HCT116 (cell line): Measurements from ENCODE around the gene ZEB2. TPM values are rescaled to one million over a fixed set of nuclear protein-coding genes. Genes with fewer than 3 reads are reported as not detected.

Source experiments
- ATAC-seq: fragments of 200-7000 bp; cut with Tn5 transposase; 2 replicates; pipeline ENCODE4 v1.9.1; 2020; ENCODE audit warnings: mild to moderate bottlenecking, moderate library complexity
- BruUV-seq: library from RNA; stranded (reverse); fragments of 400-500 nt; replicated peaks from 2 replicates; lab custom pipeline; 2021; lab: Mats Ljungman, UMichigan
- CTCF ChIA-PET: fragments of 300-600 bp; sonication (Branson Sonifier 250); formaldehyde crosslinking; loops from one replicate; lab custom pipeline; 2021; ENCODE audit warnings: antibody characterized with exemption; lab: Charles Lee
- POLR2A ChIA-PET: fragments of 300-600, 350-600 bp; sonication (Branson Sonifier 250); formaldehyde crosslinking; loops from one replicate; lab custom pipeline; 2021; ENCODE audit warnings: antibody characterized with exemption; lab: Charles Lee
- RAD21 ChIA-PET, 2 experiments: fragments of 300-600 bp; sonication (Branson Sonifier 250); formaldehyde crosslinking; loops; one replicate each; lab custom pipeline; 2023; ENCODE audit warnings: low total read pairs in 2 of 2; ENCODE audit not compliant: uncharacterized antibody in 2 of 2, unreplicated experiment in 2 of 2, low non-redundant PET in 1 of 2; lab: Charles Lee
- DNase-seq: peaks from one replicate; pipeline ENCODE4 v3.0.0-alpha.2; 2010; ENCODE audit warnings: low read depth, low spot score
- H2AFZ ChIP-seq: fragments of 200-600 bp; shearing (Covaris generic), sonication (generic); 2 replicates; pipeline ENCODE4 v1.6.1; 2017; ENCODE audit warnings: low read depth, mixed run types, mixed read lengths, antibody characterized with exemption, low read length; ENCODE audit not compliant: poor library complexity, severe bottlenecking
- H3K27ac ChIP-seq: 2 replicates; pipeline ENCODE4 v1.5.1; 2012; ENCODE audit warnings: low read depth, low read length
- H3K27me3 ChIP-seq: fragments of 200-600 bp; sonication (generic); 2 replicates; pipeline ENCODE4 v1.6.1; 2016; ENCODE audit warnings: mixed run types, low read length, mixed read lengths; ENCODE audit not compliant: insufficient read depth
- H3K36me3 ChIP-seq, 2 experiments: fragments of 200-500 bp in 1 of 2; fragments of 200-600 bp in 1 of 2; sonication (Bioruptor generic) in 1 of 2; sonication (generic) in 1 of 2; 2 replicates each; pipeline versions ENCODE4 v1.5.1 to v1.6.1; 2014 to 2016; ENCODE audit warnings: low read length in 2 of 2, inconsistent platforms in 1 of 2, mixed read lengths in 1 of 2, mixed run types in 1 of 2; ENCODE audit not compliant: insufficient read depth in 2 of 2, control insufficient read depth in 1 of 2
- H3K4me1 ChIP-seq, 2 experiments: fragments of 200-600 bp in 1 of 2; sonication (generic) in 1 of 2; 2 replicates each; pipeline versions ENCODE4 v1.5.1 to v1.6.1; 2012 to 2017; ENCODE audit warnings: low read length in 2 of 2, inconsistent platforms in 1 of 2, mild to moderate bottlenecking in 1 of 2, mixed read lengths in 1 of 2, mixed run types in 1 of 2, moderate library complexity in 1 of 2; ENCODE audit not compliant: insufficient read depth in 2 of 2, control insufficient read depth in 1 of 2
- H3K4me2 ChIP-seq: fragments of 200-600 bp; sonication (generic); 2 replicates; pipeline ENCODE4 v1.6.1; 2017; ENCODE audit warnings: mixed run types, low read length, mixed read lengths
- H3K4me3 ChIP-seq, 2 experiments: fragments of 200-600 bp in 1 of 2; sonication (generic) in 1 of 2; replicated peaks in 1 of 2; 2 replicates each; pipeline ENCODE4 v1.5.1; 2011 to 2016; ENCODE audit warnings: low read length in 2 of 2, control low read depth in 1 of 2, low read depth in 1 of 2, mild to moderate bottlenecking in 1 of 2, mixed read lengths in 1 of 2, mixed run types in 1 of 2
- H3K79me2 ChIP-seq: fragments of 200-600 bp; sonication (generic); 2 replicates; pipeline ENCODE4 v1.6.1; 2017; ENCODE audit warnings: mild to moderate bottlenecking, mixed run types, low read length, moderate library complexity, mixed read lengths; ENCODE audit not compliant: insufficient read depth
- H3K9ac ChIP-seq: fragments of 200-600 bp; sonication (generic); 2 replicates; pipeline ENCODE4 v1.6.1; 2016; ENCODE audit warnings: low read length, mixed read lengths
- H3K9me2 ChIP-seq: fragments of 200-600 bp; sonication (generic), shearing (Covaris generic); 2 replicates; pipeline ENCODE4 v1.6.1; 2017; ENCODE audit warnings: mixed run types, mild to moderate bottlenecking, moderate library complexity; ENCODE audit not compliant: insufficient read depth
- H3K9me3 ChIP-seq, 2 experiments: fragments of 200-500 bp in 1 of 2; fragments of 200-600 bp in 1 of 2; sonication (Bioruptor generic) in 1 of 2; sonication (generic) in 1 of 2; 2 replicates each; pipeline ENCODE4 v1.6.1; 2014 to 2017; ENCODE audit warnings: low read length in 2 of 2, mixed read lengths in 2 of 2, inconsistent platforms in 1 of 2, low read depth in 1 of 2, mild to moderate bottlenecking in 1 of 2, mixed run types in 1 of 2, moderate library complexity in 1 of 2; ENCODE audit not compliant: control insufficient read depth in 1 of 2, insufficient read depth in 1 of 2
- H4K20me1 ChIP-seq: fragments of 200-600 bp; sonication (generic), shearing (Covaris generic); 2 replicates; pipeline ENCODE4 v1.6.1; 2017; ENCODE audit warnings: mixed run types, mild to moderate bottlenecking, moderate library complexity; ENCODE audit not compliant: insufficient read depth
- CBX3 ChIP-seq: IDR thresholded peaks from 2 replicates; pipeline ENCODE4 v1.6.1; 2012; ENCODE audit warnings: low read depth
- CEBPB ChIP-seq: IDR thresholded peaks from 2 replicates; pipeline ENCODE4 v1.6.1; 2012; ENCODE audit warnings: low read depth
- EGR1 ChIP-seq: IDR thresholded peaks from 2 replicates; pipeline ENCODE4 v1.6.1; 2012; ENCODE audit warnings: low read depth
- ELF1 ChIP-seq: IDR thresholded peaks from 2 replicates; pipeline ENCODE4 v1.6.1; 2012; ENCODE audit warnings: low read depth, borderline replicate concordance
- EZH2 ChIP-seq: fragments of 200-600 bp; sonication (generic); IDR thresholded peaks from 2 replicates; pipeline ENCODE4 v1.6.1; 2017; ENCODE audit warnings: antibody characterized with exemption, mixed run types
- EZH2phosphoT487 ChIP-seq: fragments of 200-600 bp; IDR thresholded peaks from 2 replicates; pipeline ENCODE4 v1.6.1; 2018; ENCODE audit warnings: antibody characterized with exemption, borderline replicate concordance
- POLR2AphosphoS5 ChIP-seq: IDR thresholded peaks from 2 replicates; pipeline ENCODE4 v1.6.1; 2011; ENCODE audit warnings: mild to moderate bottlenecking, low read depth, low read length, moderate library complexity
- SP1 ChIP-seq: IDR thresholded peaks from 2 replicates; pipeline ENCODE4 v1.6.1; 2012; ENCODE audit warnings: low read depth
- SRF ChIP-seq: IDR thresholded peaks from 2 replicates; pipeline ENCODE4 v1.6.1; 2012; ENCODE audit warnings: low read depth
- TCF7L2 ChIP-seq: IDR thresholded peaks from 2 replicates; pipeline ENCODE4 v1.7.0; 2011; ENCODE audit warnings: borderline replicate concordance, inconsistent platforms; ENCODE audit not compliant: insufficient read depth, insufficient read length; ENCODE audit errors: extremely low read depth
- YY1 ChIP-seq: IDR thresholded peaks from 2 replicates; pipeline ENCODE4 v1.6.1; 2011; ENCODE audit warnings: low read length, low read depth, moderate library complexity, mild to moderate bottlenecking; ENCODE audit not compliant: insufficient replicate concordance; ENCODE audit errors: extremely low read depth
- ZBTB33 ChIP-seq: IDR thresholded peaks from 2 replicates; pipeline ENCODE4 v1.6.1; 2011; ENCODE audit warnings: mild to moderate bottlenecking, low read length, moderate library complexity; ENCODE audit not compliant: insufficient replicate concordance; ENCODE audit errors: extremely low read depth
- ZFX ChIP-seq: fragments of 450-650 bp; IDR thresholded peaks from 2 replicates; pipeline ENCODE4 v1.6.1; 2017
- ZNF274 ChIP-seq: fragments of 200-500 bp; sonication (Bioruptor generic); IDR thresholded peaks from 2 replicates; pipeline ENCODE4 v1.6.1; 2014; ENCODE audit warnings: mild to moderate bottlenecking, low read depth, low read length, inconsistent platforms
- intact Hi-C: fragments of 100-400 bp; cut with micrococcal nuclease; formaldehyde crosslinking; loops from 2 replicates; pipeline ENCODE4 v1.10.0; 2022
- total RNA-seq: library from RNA; stranded (reverse); gene quantifications from one replicate; pipeline ENCODE4 v1.2.1, GENCODE V29; 2021; ENCODE audit not compliant: unreplicated experiment
- TF ChIP-seq, protein P1 (sequence below): IDR thresholded peaks from 2 replicates; pipeline ENCODE4 v1.6.1; 2012; ENCODE audit warnings: low read depth
- TF ChIP-seq, protein P2 (sequence below): IDR thresholded peaks from 2 replicates; pipeline ENCODE4 v1.6.1; 2012

The ZEB2 gene
- total RNA-seq, 1 experiment from 2014 or later = 0.81 TPM

DNA sequence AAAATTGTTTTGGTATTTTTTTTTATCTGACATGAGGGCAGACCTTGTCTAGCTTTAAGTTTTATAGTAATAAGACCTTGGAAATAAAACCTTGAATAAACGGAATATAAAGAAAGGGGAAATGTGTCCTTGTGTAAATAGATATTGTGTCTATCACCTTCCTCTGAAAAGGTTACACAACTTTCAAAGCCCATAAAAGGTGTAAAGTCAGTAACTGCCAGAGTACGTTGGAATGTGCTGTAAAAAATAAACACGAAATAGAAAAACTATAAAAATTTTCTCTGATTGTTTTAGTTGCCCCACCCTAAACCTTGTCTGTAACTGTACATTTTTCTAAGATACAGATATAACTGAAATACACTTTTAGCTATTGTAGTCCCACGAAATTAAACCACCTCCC, 82.3 kb downstream of the ZEB2 start:
- Histone ChIP-seq H2AFZ (no peak overlapping the region), H3K9ac (no peak overlapping the region), H3K79me2 (no peaks in the 10 kb centered on the region), H3K4me3 (no peak overlapping the region), H3K36me3 (no peaks in the 10 kb centered on the region), H3K9me3 (no peaks in the 10 kb centered on the region), H3K9me2 (no peaks in the 10 kb centered on the region), H3K27me3 (no peaks in the 10 kb centered on the region), H4K20me1 (no peaks in the 10 kb centered on the region), H3K4me1 (no peaks in the 10 kb centered on the region), H3K4me2 (no peak overlapping the region), H3K27ac (no peak overlapping the region)
- ChIA-PET POLR2A (no interaction called here), CTCF (interaction anchor here (1.9 kb wide), 1 partner anchor 12 kb away, joined by 7 read pairs; no protein-coding TSS in a partner anchor), RAD21 (no interaction called here)
- intact Hi-C loops = no loop called here
- TF ChIP-seq ZFX (no peak), CBX3 (no peak), CEBPB (no peak), EZH2 (no peak), SRF (no peak), ZNF274 (no peak), ELF1 (no peak), SP1 (no peak), POLR2AphosphoS5 (no peak), TCF7L2 (no peak), EGR1 (no peak), EZH2phosphoT487 (no peak), YY1 (no peak), ZBTB33 (no peak)
- TF ChIP-seq, protein P1, sequence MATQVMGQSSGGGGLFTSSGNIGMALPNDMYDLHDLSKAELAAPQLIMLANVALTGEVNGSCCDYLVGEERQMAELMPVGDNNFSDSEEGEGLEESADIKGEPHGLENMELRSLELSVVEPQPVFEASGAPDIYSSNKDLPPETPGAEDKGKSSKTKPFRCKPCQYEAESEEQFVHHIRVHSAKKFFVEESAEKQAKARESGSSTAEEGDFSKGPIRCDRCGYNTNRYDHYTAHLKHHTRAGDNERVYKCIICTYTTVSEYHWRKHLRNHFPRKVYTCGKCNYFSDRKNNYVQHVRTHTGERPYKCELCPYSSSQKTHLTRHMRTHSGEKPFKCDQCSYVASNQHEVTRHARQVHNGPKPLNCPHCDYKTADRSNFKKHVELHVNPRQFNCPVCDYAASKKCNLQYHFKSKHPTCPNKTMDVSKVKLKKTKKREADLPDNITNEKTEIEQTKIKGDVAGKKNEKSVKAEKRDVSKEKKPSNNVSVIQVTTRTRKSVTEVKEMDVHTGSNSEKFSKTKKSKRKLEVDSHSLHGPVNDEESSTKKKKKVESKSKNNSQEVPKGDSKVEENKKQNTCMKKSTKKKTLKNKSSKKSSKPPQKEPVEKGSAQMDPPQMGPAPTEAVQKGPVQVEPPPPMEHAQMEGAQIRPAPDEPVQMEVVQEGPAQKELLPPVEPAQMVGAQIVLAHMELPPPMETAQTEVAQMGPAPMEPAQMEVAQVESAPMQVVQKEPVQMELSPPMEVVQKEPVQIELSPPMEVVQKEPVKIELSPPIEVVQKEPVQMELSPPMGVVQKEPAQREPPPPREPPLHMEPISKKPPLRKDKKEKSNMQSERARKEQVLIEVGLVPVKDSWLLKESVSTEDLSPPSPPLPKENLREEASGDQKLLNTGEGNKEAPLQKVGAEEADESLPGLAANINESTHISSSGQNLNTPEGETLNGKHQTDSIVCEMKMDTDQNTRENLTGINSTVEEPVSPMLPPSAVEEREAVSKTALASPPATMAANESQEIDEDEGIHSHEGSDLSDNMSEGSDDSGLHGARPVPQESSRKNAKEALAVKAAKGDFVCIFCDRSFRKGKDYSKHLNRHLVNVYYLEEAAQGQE = no peak
- TF ChIP-seq, protein P2, sequence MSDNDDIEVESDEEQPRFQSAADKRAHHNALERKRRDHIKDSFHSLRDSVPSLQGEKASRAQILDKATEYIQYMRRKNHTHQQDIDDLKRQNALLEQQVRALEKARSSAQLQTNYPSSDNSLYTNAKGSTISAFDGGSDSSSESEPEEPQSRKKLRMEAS = no peak
- ATAC-seq (no peak), DNase-seq (no peak)
- BruUV-seq = no TSS peak
